ENCODE data around the gene HIVEP3.

The HIVEP3 gene

GRCh38 chr1:41533016-41533730 lies 385.5 kb downstream of the HIVEP3 start:
- TF ChIP-seq YY1 (IDR thresholded peaks at IDR 0.05; ENCODE audit: low read depth), result no peak
- TF ChIP-seq CEBPB (IDR thresholded peaks at IDR 0.05), result no peak
- no peak for TF ChIP-seq NFIC (IDR thresholded peaks at IDR 0.05)
- TF ChIP-seq MAX (IDR thresholded peaks at IDR 0.05), result no peak
- TF ChIP-seq USF1 (IDR thresholded peaks at IDR 0.05), result no peak
- TF ChIP-seq EP300 (IDR thresholded peaks at IDR 0.05; ENCODE audit: borderline replicate concordance), result no peak
- TF ChIP-seq TAF1 (IDR thresholded peaks at IDR 0.05; ENCODE audit: low read depth), result no peak
- no peak for TF ChIP-seq RAD21 (IDR thresholded peaks at IDR 0.05; ENCODE audit: low read depth)
- TF ChIP-seq CREB1 (IDR thresholded peaks at IDR 0.05; ENCODE audit: low read depth), result no peak
- no peak for TF ChIP-seq TEAD4 (IDR thresholded peaks at IDR 0.05)
- no peak for TF ChIP-seq REST (IDR thresholded peaks at IDR 0.05; ENCODE audit: low read depth)
- TF ChIP-seq EGR1 (IDR thresholded peaks at IDR 0.05), result no peak
- TF ChIP-seq ZBTB7A (IDR thresholded peaks at IDR 0.05; ENCODE audit: low read depth), result no peak
- no peak for TF ChIP-seq TCF12 (IDR thresholded peaks at IDR 0.05; ENCODE audit: low read depth)
- no peak for TF ChIP-seq FOXM1 (IDR thresholded peaks at IDR 0.05; ENCODE audit: borderline replicate concordance, low read depth)

GRCh38 chr1:41532206-41532975 lies 386.3 kb downstream of the HIVEP3 start:
- TF ChIP-seq ZBTB7A (IDR thresholded peaks at IDR 0.05; ENCODE audit: low read depth), result no peak
- TF ChIP-seq USF1 (IDR thresholded peaks at IDR 0.05), result no peak
- no peak for TF ChIP-seq EGR1 (IDR thresholded peaks at IDR 0.05)
- TF ChIP-seq FOXM1 (IDR thresholded peaks at IDR 0.05; ENCODE audit: borderline replicate concordance, low read depth), result no peak
- TF ChIP-seq CEBPB (IDR thresholded peaks at IDR 0.05), result no peak
- no peak for TF ChIP-seq TAF1 (IDR thresholded peaks at IDR 0.05; ENCODE audit: low read depth)
- TF ChIP-seq NFIC (IDR thresholded peaks at IDR 0.05), result no peak
- no peak for TF ChIP-seq YY1 (IDR thresholded peaks at IDR 0.05; ENCODE audit: low read depth)

- TF ChIP-seq FOXM1 (IDR thresholded peaks at IDR 0.05; ENCODE audit: borderline replicate concordance, low read depth) (no peak), CREB1 (IDR thresholded peaks at IDR 0.05; ENCODE audit: low read depth) (no peak), RAD21 (IDR thresholded peaks at IDR 0.05; ENCODE audit: low read depth) (no peak), CEBPB (IDR thresholded peaks at IDR 0.05) (no peak), TCF12 (IDR thresholded peaks at IDR 0.05; ENCODE audit: low read depth) (no peak), TEAD4 (IDR thresholded peaks at IDR 0.05) (no peak), EP300 (IDR thresholded peaks at IDR 0.05; ENCODE audit: borderline replicate concordance) (no peak), MAX (IDR thresholded peaks at IDR 0.05) (no peak), USF1 (IDR thresholded peaks at IDR 0.05) (no peak), REST (IDR thresholded peaks at IDR 0.05; ENCODE audit: low read depth) (no peak), ZBTB7A (IDR thresholded peaks at IDR 0.05; ENCODE audit: low read depth) (no peak), TAF1 (IDR thresholded peaks at IDR 0.05; ENCODE audit: low read depth) (no peak), NFIC (IDR thresholded peaks at IDR 0.05) (no peak), YY1 (IDR thresholded peaks at IDR 0.05; ENCODE audit: low read depth) (no peak), EGR1 (IDR thresholded peaks at IDR 0.05) (no peak)
Measured at GRCh38 chr1:41530411-41530810, 388.3 kb downstream of the HIVEP3 start.

GRCh38 chr1:41529621-41530395 lies 388.9 kb downstream of the HIVEP3 start:
- TF ChIP-seq RAD21 (IDR thresholded peaks at IDR 0.05; ENCODE audit: low read depth), result peak; percentile 42; the same call in 1 of the 2 replicates
- TF ChIP-seq EP300 (IDR thresholded peaks at IDR 0.05; ENCODE audit: borderline replicate concordance), result no peak
- TF ChIP-seq EGR1 (IDR thresholded peaks at IDR 0.05), result no peak
- no peak for TF ChIP-seq MAX (IDR thresholded peaks at IDR 0.05)
- TF ChIP-seq REST (IDR thresholded peaks at IDR 0.05; ENCODE audit: low read depth), result no peak
- no peak for TF ChIP-seq NFIC (IDR thresholded peaks at IDR 0.05)
- TF ChIP-seq TEAD4 (IDR thresholded peaks at IDR 0.05), result no peak
